HG02623 (cell line): Measurements from ENCODE around the gene BATF2.
"Not testable (repeated sequence)": the region's sequence is repeated elsewhere in the genome, so short reads cannot be mapped to it uniquely, and the experiment has no call there.

Experiments used
- ATAC-seq: cut with Tn5 transposase; IDR thresholded peaks from one replicate; pipeline ENCODE4 v1.9.1; 2021; ENCODE audit warnings: moderate library complexity; ENCODE audit not compliant: unreplicated experiment

The BATF2 gene

GRCh38 chr11:65013888-65014725 lies 17.3 kb upstream of the BATF2 start, which contains the start of gene ARL2:
Gene ARL2 (plus strand): TSS chr11:65014160. CDS start chr11:65014208, 48 bp downstream.
- peak; percentile 59 for ATAC-seq

GRCh38 chr11:65013130-65013887 lies 16.5 kb upstream of the BATF2 start:
- peak; percentile 52 for ATAC-seq

DNA sequence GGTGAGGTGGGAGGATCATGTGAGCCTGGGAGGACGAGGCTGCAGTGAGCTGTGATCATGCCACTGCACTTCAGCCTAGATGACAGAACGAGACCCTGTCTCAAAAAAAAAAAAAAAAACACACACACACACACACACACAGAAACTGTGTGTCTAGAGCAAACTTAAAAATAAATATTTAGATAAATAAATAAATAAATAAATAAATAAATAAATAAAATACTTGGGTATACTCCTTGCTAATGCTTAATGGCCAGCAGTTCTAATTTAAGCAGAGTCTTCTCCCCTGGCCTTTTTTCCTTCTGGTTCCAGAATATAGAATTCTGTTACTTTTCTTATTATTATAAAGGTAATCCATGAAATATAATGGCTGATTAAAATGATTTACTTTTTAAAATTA lies 12.1 kb upstream of the BATF2 start:
- ATAC-seq: no peak

GRCh38 chr11:65008016-65008415 lies 11.2 kb upstream of the BATF2 start:
- no peak for ATAC-seq

GRCh38 chr11:65003968-65004367 lies 7.2 kb upstream of the BATF2 start:
- ATAC-seq: not testable (repeated sequence)

GRCh38 chr11:65003282-65003681 lies 6.5 kb upstream of the BATF2 start:
- no peak for ATAC-seq

- ATAC-seq: no peak
Observed at GRCh38 chr11:65002706-65003105, 5.9 kb upstream of the BATF2 start.

DNA sequence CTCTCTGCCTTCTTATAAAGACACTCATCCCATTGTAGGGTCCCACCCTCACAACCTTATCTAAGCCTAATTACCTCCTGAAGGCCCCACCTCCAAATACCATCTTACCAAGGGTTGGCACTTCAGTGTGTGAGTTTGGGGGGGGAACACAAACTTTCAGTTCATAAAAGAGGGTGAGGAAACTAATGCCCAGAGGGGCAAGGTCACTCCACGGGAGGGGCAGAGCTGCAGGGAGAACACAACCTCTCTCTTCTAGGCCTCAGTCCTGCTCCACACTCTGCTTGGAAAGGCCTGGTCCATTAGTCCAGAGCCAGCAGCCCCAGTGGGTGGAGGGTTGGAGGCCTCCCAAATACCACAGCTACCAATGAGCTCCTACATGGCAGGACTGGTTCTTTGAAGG lies 2.7 kb upstream of the BATF2 start:
- ATAC-seq: no peak

DNA sequence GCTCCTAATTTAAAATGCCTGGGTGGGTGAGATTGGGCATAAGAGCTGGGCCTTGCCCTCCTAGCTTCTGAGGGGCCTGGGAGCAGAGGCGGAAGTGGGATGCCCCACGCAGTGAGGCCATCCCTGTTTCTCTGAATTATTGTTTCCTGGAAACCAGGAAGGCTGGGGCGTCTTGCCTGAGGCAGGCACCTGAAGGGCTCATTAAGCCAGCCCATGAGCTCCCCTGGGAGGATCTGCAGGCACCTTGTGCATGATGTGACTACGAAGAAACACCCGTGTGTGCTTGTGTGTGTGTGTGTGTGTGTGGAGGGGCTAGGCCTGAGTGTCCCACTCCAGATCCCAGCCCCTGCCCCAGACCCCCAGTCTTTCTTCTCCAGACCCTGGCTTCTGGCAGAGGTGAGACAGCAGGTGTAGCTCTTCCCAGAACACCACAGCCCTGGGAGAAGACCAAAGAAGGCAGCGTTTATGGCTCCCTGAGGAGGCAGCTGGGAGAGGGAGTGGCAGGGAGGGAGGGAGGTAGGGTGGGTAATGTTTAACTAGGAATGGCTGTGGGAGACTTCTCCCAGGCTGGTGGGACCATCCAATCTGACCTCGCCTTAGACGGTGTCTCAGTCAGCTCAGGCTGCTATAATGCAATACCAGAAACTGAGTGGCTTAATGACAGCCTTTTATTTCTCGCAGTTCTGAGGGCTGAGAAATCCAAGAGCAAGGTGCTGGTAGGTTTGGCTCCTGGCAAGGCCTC lies 2.1 kb upstream of the BATF2 start:
- no peak for ATAC-seq

DNA sequence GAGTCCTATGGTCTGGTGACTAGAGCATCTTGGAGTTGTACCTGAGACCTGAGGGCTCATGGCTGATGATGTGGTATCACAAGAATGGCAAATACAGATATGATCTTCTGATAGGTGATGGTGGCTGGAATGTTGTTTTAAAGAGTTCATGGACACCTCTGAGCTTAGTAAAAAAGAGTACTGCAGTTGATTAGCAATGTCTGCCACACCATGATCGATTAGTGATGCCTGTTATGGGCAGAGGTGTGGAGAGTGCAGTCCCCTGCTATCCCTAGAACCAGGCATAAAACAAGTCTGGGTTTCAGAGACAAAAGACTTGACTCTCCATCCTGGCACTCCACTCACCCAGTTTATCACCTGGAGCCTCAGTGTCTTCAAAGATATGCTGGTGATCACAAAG lies 1.4 kb upstream of the BATF2 start:
- no peak for ATAC-seq

GRCh38 chr11:64996327-64996709 lies 453 bp downstream of the BATF2 start:
- no peak for ATAC-seq

DNA sequence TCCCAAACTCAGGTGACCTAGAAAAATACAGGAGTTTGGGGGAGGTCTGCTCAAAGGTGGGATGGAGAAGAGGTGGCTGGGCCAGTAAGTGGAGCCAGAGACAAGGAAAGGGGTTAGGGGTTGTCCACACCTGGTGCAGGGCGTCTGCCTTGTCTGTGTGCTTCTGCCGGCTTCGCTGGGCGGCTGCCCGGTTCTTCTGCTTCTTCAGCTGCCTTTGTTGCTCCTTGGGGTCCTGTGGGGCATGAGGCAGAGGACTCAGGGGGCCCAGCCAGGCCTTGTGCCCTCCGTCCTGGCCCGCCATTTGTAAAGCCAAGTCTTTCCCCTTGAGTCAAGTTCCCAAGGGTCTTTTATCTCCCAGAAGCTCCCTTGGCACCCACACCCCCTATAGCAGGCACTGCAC lies 2.5 kb downstream of the BATF2 start:
- no peak for ATAC-seq

GRCh38 chr11:64990222-64990923 lies 6.4 kb downstream of the BATF2 start:
- ATAC-seq: no peak

- no peak for ATAC-seq
Observed at GRCh38 chr11:64989416-64989815, 7.4 kb downstream of the BATF2 start.

DNA sequence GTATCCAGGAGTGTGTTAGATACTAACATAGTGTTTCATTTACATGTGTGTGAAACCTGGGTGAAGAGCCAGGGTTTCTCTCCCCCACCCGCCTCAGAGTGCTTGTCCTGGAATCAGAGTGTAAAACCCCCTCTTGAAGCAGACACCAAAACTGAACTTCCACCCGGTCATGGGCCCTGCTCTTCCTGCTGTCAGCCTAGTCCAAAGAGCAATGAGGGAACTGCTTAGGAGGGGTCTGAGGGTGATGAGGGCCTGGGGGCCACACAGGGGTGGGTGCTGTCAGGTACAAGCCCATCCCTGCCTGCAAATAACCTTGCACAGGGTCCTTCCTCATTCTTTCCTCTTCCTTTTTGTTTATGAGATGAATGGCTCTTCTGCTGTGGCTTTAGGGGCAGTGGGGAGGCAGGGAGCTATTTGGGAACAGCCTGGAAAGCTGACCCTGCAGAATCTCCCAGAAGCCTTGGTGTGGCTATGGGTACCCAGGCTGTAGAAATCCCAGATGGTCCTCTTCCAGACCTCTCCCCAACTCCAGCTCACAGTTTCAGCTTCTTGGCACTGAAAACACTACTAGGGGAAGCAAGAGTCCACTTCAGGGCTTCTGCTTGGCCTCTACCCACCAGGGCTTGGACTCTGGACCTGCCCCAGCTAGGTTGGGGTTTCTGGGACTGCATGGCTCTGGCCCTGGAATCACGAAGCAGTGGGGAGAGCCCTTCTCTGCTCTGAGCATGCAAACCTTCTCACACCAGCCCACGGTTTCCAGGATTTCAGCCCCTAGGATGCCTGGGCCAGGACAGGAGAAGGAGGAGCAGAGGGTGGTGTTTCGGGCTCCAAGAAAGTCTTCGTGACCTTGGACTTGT lies 8.5 kb downstream of the BATF2 start:
- ATAC-seq: no peak

DNA sequence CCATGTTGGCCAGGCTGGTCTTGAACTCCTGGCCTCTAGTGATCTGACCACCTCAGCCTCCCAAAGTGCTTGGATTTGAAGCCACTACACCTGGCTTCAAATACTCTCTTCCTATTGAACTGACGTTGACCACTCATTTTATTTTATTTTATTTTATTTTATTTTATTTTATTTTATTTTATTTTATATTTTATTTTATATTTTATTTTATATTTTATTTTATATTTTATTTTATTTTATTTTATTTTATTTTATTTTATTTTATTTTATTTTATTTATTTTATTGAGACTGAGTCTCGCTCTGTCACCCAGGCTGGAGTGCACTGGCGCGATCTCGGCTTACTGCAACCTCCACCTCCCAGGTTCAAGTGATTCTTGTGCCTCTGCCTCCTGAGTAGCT lies 13.4 kb downstream of the BATF2 start:
- not testable (repeated sequence) for ATAC-seq

DNA sequence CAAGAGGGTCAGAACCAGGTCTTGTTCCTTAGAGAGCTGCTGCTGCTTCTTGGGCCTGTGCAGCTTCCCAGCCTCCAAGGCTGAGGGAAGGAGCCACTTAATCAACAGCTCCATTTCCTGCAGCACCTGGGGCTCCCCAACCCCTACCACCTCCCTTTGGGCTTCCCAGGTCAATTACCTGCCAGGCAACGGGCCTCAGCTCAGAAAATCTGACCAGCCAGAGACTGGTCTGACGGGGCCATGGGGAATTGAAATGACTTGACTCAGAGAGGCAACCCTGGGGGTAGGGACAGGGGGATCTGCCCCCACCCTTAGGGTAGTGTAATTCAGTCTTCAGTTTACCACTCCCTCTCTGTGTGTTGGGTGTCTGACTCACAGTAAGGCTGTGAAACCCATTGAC lies 20.1 kb downstream of the BATF2 start:
- no peak for ATAC-seq

- ATAC-seq: no peak
Observed at GRCh38 chr11:64974124-64974523, 22.6 kb downstream of the BATF2 start.

DNA sequence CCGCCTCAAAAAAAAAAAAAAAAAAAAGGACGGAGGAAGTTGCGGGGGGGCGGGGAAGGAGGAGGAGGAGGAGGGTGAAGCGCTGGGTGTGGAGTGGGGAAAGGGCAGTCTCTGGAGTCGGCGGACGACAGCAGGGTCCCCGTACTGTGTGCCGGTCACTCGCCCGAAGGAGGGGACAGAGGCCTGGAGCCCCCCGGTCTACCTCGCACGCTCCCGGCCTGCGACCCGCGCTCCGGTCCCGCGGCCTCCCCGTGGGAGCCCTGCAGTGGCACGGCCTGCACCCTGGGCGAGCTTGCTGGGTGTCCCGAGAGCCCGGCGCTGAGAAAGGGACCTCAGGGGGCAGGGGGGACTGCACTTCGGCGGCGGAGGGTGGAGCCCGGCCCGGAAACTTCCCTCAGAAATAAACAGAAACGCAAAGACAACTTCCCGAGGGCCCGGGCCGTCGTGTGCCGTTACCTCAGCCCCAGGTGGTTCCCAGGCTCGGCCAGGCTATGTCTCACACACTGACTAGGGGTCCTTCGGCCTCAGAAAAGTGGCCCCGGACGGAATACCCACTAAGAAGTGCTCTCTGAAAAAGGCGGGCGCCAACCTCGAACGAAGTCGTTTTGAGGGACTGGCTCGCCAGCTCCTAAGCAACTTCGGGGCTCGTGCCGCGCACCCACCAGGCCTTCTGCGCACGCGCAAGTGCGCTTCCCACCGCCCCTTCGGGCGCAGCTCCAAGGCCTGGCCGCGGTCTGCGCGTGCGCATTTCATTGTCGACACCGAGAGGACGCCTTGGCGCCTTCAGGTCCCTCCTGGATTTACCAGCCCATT lies 25.1 kb downstream of the BATF2 start, which contains the start of gene MAJIN:
Gene MAJIN (minus strand): TSS at position 688 of the 813 bp plus-strand sequence. CDS start 12,703 bp downstream, outside the sequence.
- ATAC-seq: no peak
